Gastroesophageal sphincter (tissue), 4 donors: ENCODE results near the gene DCC. TPM values are rescaled to one million over a fixed set of nuclear protein-coding genes. Genes with fewer than 3 reads are reported as not detected.

ENCODE experiments used
- ATAC-seq: fragments of 150-250 bp; one replicate; pipeline ENCODE4 v1.9.1; 2016; ENCODE audit warnings: mild to moderate bottlenecking, moderate library complexity
- H3K27ac ChIP-seq, 4 donors: fragments of 200-600 bp; sonication (generic) in 3 of 4; 1 replicate in 3 of 4; 2 replicates in 1 of 4; pipeline ENCODE4 v1.5.1; 2016 to 2019
- H3K27me3 ChIP-seq: fragments of 200-600 bp; sonication (generic); one replicate; pipeline ENCODE4 v1.5.1; 2019
- H3K36me3 ChIP-seq, 2 donors: fragments of 200-600 bp; sonication (generic); one replicate each; pipeline ENCODE4 v1.5.1; 2019; ENCODE audit warnings: control low read depth in 1 of 2
- H3K4me1 ChIP-seq, 3 donors: fragments of 200-600 bp; sonication (generic); 1 replicate in 2 of 3; 2 replicates in 1 of 3; pipeline ENCODE4 v1.5.1; 2016 to 2019; ENCODE audit warnings: control low read depth in 2 of 3
- H3K4me3 ChIP-seq, 2 donors: fragments of 200-600 bp; sonication (generic); one replicate each; pipeline ENCODE4 v1.5.1; 2019; ENCODE audit warnings: mild to moderate bottlenecking in 1 of 2, moderate library complexity in 1 of 2
- H3K9me3 ChIP-seq, 3 donors: fragments of 200-600 bp; sonication (generic); one replicate each; pipeline ENCODE4 v1.5.1; 2017 to 2019; ENCODE audit warnings: control low read depth in 2 of 3
- EP300 ChIP-seq: sonication (generic); formaldehyde crosslinking; IDR thresholded peaks from one replicate; pipeline ENCODE4 v1.6.1; 2017; ENCODE audit warnings: antibody characterized with exemption, mild to moderate bottlenecking
- POLR2A ChIP-seq, 2 donors: fragments of 450-650 bp; IDR thresholded peaks; one replicate each; pipeline ENCODE4 v1.6.1; 2017; ENCODE audit warnings: antibody characterized with exemption in 2 of 2, mild to moderate bottlenecking in 2 of 2, moderate library complexity in 1 of 2
- POLR2AphosphoS5 ChIP-seq: sonication (generic); formaldehyde crosslinking; IDR thresholded peaks from one replicate; pipeline ENCODE4 v1.6.1; 2017; ENCODE audit warnings: antibody characterized with exemption
- WGBS, 2 donors: methylation state at CpG; one replicate each; pipeline ENCODE4 v1.1.5; 2018; ENCODE audit warnings: low coverage in 1 of 2; 5-methylcytosine and 5-hydroxymethylcytosine counted together
- total RNA-seq, 4 donors: library from RNA; depleted of rRNA; stranded (reverse); fragments of >200 nt; gene quantifications; one replicate each; pipeline ENCODE4 v1.1.0, GENCODE V29; 2016
- TF ChIP-seq, protein P1 (sequence below), 4 experiments: fragments of 200-600 bp in 2 of 4; fragments of 450-650 bp in 2 of 4; sonication (generic) in 1 of 4; IDR thresholded peaks; one replicate each; pipeline ENCODE4 v1.5.1; 2017 to 2019; ENCODE audit warnings: antibody characterized with exemption in 4 of 4, mild to moderate bottlenecking in 2 of 4, moderate library complexity in 2 of 4

Gene DCC
- total RNA-seq, 4 donors from 2014 or later = 0.13 to 0.54 (median 0.47) TPM; not detected in 1

DNA sequence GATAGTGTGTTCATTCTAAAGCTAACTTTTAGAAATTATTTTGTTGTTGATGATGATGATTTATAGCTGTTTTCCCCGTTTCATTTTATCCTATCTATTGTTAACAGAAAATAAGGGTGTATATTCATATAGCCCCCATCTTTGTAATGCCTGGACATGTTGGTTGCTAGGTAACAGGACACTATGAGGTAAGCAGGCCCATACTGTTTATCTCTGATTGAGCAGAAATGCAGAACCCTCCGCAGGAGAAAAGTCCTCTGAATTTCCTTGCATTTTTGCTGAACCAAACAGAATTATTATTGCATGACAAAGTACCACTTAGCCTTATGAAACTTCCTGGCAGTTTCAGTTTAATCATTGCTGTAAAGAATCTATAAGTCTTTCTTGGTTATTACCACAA lies 339.4 kb downstream of the DCC start:
- no peaks in the 10 kb centered on the region for H3K4me1 ChIP-seq
- H3K27ac ChIP-seq = no peak overlapping the region
- ATAC-seq = no peak
- H3K4me3 ChIP-seq = no peak overlapping the region
- no peaks in the 10 kb centered on the region for H3K36me3 ChIP-seq
- WGBS, 2 donors = 24 to 28% methylated on average over 2 of the region's 2 CpGs
- no peak for TF ChIP-seq POLR2AphosphoS5
- TF ChIP-seq POLR2A (IDR thresholded peaks at IDR 0.05) = no peak
- TF ChIP-seq, protein P1, sequence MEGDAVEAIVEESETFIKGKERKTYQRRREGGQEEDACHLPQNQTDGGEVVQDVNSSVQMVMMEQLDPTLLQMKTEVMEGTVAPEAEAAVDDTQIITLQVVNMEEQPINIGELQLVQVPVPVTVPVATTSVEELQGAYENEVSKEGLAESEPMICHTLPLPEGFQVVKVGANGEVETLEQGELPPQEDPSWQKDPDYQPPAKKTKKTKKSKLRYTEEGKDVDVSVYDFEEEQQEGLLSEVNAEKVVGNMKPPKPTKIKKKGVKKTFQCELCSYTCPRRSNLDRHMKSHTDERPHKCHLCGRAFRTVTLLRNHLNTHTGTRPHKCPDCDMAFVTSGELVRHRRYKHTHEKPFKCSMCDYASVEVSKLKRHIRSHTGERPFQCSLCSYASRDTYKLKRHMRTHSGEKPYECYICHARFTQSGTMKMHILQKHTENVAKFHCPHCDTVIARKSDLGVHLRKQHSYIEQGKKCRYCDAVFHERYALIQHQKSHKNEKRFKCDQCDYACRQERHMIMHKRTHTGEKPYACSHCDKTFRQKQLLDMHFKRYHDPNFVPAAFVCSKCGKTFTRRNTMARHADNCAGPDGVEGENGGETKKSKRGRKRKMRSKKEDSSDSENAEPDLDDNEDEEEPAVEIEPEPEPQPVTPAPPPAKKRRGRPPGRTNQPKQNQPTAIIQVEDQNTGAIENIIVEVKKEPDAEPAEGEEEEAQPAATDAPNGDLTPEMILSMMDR (IDR thresholded peaks at IDR 0.05) = no peak
- no peak for TF ChIP-seq EP300
- H3K9me3 ChIP-seq = no peaks in the 10 kb centered on the region
- H3K27me3 ChIP-seq = no peaks in the 10 kb centered on the region

DNA sequence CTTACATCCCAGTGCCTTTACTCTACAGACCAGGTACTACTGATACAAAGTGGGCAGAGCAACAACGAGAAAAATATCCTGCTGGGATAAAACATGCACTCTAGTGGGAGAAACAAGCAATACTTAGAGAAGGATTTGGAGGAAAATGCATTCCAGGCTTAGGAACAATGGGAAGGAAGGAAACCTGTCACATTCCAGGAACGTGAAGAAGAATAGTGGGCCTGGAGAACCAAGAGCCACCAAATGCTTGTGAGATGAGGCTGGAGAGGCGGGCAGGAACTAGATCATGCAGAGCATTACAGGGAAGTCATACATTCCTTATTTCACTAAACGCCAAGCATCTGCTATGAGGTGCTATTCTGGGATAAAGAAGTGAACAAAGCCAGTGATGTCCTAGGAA lies 342.3 kb downstream of the DCC start:
- Histone ChIP-seq H3K27me3 (no peaks in the 10 kb centered on the region), H3K4me3 (no peak overlapping the region), H3K27ac (no peak overlapping the region), H3K4me1 (no peaks in the 10 kb centered on the region), H3K36me3 (no peaks in the 10 kb centered on the region), H3K9me3 (no peaks in the 10 kb centered on the region)
- TF ChIP-seq EP300 = no peak
- TF ChIP-seq POLR2A (IDR thresholded peaks at IDR 0.05) = no peak
- TF ChIP-seq, protein P1 (IDR thresholded peaks at IDR 0.05) = no peak
- 34 to 54% methylated on average over 4 of the region's 4 CpGs for WGBS, 2 donors
- no peak for ATAC-seq

- 40% methylated on average over 1 of the region's 1 CpG; no CpG with 5 or more reads in 1 of the 2 donors for WGBS, 2 donors
- no peak overlapping the region for H3K27ac ChIP-seq
- no peaks in the 10 kb centered on the region for H3K36me3 ChIP-seq
- TF ChIP-seq POLR2A (IDR thresholded peaks at IDR 0.05) (no peak), EP300 (no peak), POLR2AphosphoS5 (no peak)
- TF ChIP-seq, protein P1 (IDR thresholded peaks at IDR 0.05) = no peak
- H3K9me3 ChIP-seq = no peaks in the 10 kb centered on the region
- no peaks in the 10 kb centered on the region for H3K4me1 ChIP-seq
- ATAC-seq = no peak
- peaks cover 4% of the 10 kb centered on the region for H3K27me3 ChIP-seq
- no peak overlapping the region for H3K4me3 ChIP-seq
These were observed 345.3 kb downstream of the DCC start for GRCh38 chr18:52685316-52685715.

DNA sequence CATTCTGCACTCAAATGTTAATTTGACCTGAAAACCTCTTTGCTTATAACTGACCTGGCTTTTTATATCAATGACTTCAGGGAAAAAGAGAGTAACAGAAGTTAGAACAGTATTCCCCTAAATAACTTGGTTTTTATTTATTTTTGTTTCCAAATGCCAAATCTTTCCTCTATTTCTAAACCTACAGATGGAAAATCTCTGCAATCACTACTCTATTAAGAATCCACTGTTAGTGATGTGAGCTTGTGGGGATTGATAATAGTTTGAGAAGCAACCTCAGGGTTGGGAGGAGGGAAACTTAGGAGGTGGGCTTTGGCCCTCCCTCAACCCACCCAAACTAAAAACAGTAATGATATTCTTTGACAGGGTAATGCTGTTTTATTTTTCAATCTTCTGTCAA lies 351.8 kb downstream of the DCC start:
- H3K4me1 ChIP-seq = no peaks in the 10 kb centered on the region
- TF ChIP-seq POLR2AphosphoS5 = no peak
- no peak for TF ChIP-seq POLR2A (IDR thresholded peaks at IDR 0.05)
- no peak for TF ChIP-seq EP300
- TF ChIP-seq, protein P1 (IDR thresholded peaks at IDR 0.05) = no peak
- H3K27me3 ChIP-seq = peaks cover 7% of the 10 kb centered on the region
- H3K4me3 ChIP-seq = no peak overlapping the region
- no peaks in the 10 kb centered on the region for H3K9me3 ChIP-seq
- H3K27ac ChIP-seq = no peak overlapping the region
- no peaks in the 10 kb centered on the region for H3K36me3 ChIP-seq
- ATAC-seq = no peak

DNA sequence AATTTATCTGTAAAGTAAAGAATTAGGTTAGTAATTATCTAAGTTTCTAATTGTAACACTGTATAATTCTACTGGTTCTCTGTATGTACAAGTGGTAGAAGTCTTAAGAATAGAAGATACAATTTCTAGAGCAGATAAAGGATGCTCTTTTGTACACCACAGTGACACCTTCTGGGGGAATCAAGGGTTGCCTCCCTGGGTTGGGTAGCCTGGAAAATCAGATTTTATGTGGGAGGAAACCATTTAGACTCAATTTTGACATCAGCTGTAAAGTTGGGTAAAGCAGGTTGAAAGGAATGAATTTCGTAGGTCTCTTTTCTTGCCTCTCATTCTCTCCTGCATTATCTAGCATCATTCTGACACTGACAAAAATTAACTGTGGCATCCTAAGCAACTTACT lies 354.8 kb downstream of the DCC start:
- H3K27me3 ChIP-seq = peaks cover 4% of the 10 kb centered on the region
- 54 to 94% methylated on average over 1 of the region's 1 CpG for WGBS, 2 donors
- TF ChIP-seq EP300 = no peak
- no peaks in the 10 kb centered on the region for H3K4me1 ChIP-seq
- no peaks in the 10 kb centered on the region for H3K36me3 ChIP-seq
- H3K27ac ChIP-seq = no peak overlapping the region
- no peaks in the 10 kb centered on the region for H3K9me3 ChIP-seq
- no peak for ATAC-seq
- no peak overlapping the region for H3K4me3 ChIP-seq

DNA sequence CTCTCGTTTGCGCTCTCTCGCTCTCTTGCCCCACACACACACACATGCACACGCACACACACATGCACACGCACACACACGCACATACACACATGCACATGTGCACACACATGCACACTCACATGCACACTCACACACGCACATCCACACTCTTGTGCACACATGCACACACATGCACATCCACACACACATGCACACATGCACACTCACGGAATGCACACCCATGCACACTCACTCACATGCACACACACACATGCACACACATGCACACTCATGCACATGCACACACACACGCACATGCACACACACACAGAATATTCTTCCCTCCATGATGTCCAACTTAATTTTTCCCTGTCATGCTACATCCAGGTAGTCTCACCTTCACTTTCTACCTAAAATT lies 360.1 kb downstream of the DCC start:
- H3K9me3 ChIP-seq = no peaks in the 10 kb centered on the region
- no peaks in the 10 kb centered on the region for H3K4me1 ChIP-seq
- H3K27ac ChIP-seq = no peak overlapping the region
- TF ChIP-seq, protein P1 (IDR thresholded peaks at IDR 0.05) = no peak
- no peak for TF ChIP-seq POLR2AphosphoS5
- TF ChIP-seq EP300 = no peak
- TF ChIP-seq POLR2A (IDR thresholded peaks at IDR 0.05) = no peak
- H3K36me3 ChIP-seq = no peaks in the 10 kb centered on the region
- WGBS, 2 donors = 85% methylated on average over 8 to 9 of the region's 9 CpGs
- H3K27me3 ChIP-seq = no peaks in the 10 kb centered on the region
- no peak for ATAC-seq
- H3K4me3 ChIP-seq = no peak overlapping the region
